Keratinocyte (primary cell): ENCODE results near the gene OSGEP. TPM values are rescaled to one million over a fixed set of nuclear protein-coding genes. Genes with fewer than 3 reads are reported as not detected.

Experiments
- DNase-seq: peaks from one replicate; pipeline ENCODE4 v3.0.0-alpha.2; 2011; ENCODE audit warnings: low read depth, missing footprints, low spot score
- FAIRE-seq: peaks from 2 replicates; lab custom pipeline; 2011; peaks lifted over from hg19 to GRCh38; lab: Jason Lieb, UNC
- H2AFZ ChIP-seq: 2 replicates; pipeline ENCODE4 v1.6.0; 2012; ENCODE audit warnings: low read length, control low read depth, inconsistent platforms; ENCODE audit not compliant: control insufficient read depth
- H3K27ac ChIP-seq: 2 replicates; pipeline ENCODE4 v1.5.1; 2011; ENCODE audit warnings: low read length; ENCODE audit not compliant: control insufficient read depth, insufficient read depth
- H3K27me3 ChIP-seq: 3 replicates; pipeline ENCODE4 v1.6.0; 2011; ENCODE audit warnings: low read length; ENCODE audit not compliant: control insufficient read depth, insufficient read depth; ENCODE audit errors: extremely low read depth
- H3K36me3 ChIP-seq, 2 experiments: 2 replicates in 1 of 2; 3 replicates in 1 of 2; pipeline ENCODE4 v1.5.1; 2011; ENCODE audit warnings: low read length in 2 of 2, mild to moderate bottlenecking in 1 of 2; ENCODE audit not compliant: control insufficient read depth in 2 of 2, insufficient read depth in 2 of 2; ENCODE audit errors: extremely low read depth in 1 of 2
- H3K4me1 ChIP-seq: 3 replicates; pipeline ENCODE4 v1.5.1; 2011; ENCODE audit warnings: low read length; ENCODE audit not compliant: control insufficient read depth, insufficient read depth; ENCODE audit errors: extremely low read depth
- H3K4me2 ChIP-seq: 3 replicates; pipeline ENCODE4 v1.6.0; 2011; ENCODE audit warnings: low read depth, low read length; ENCODE audit not compliant: control insufficient read depth, insufficient read depth; ENCODE audit errors: extremely low read depth
- H3K4me3 ChIP-seq, 3 experiments: fragments of 200-600 bp in 1 of 3; sonication (generic) in 1 of 3; 2 replicates in 2 of 3; 3 replicates in 1 of 3; pipeline ENCODE4 v1.5.1; 2011 to 2016; ENCODE audit warnings: low read length in 3 of 3, mild to moderate bottlenecking in 3 of 3, control low read depth in 2 of 3, inconsistent platforms in 1 of 3, low read depth in 1 of 3, mixed read lengths in 1 of 3, mixed run types in 1 of 3, moderate library complexity in 1 of 3; ENCODE audit not compliant: control insufficient read depth in 2 of 3, insufficient read depth in 2 of 3; ENCODE audit errors: extremely low read depth in 1 of 3
- H3K79me2 ChIP-seq: 2 replicates; pipeline ENCODE4 v1.6.0; 2012; ENCODE audit warnings: low read length; ENCODE audit not compliant: control insufficient read depth, insufficient read depth
- H3K9ac ChIP-seq: 3 replicates; pipeline ENCODE4 v1.6.0; 2011; ENCODE audit warnings: low read length; ENCODE audit not compliant: control insufficient read depth, insufficient read depth; ENCODE audit errors: extremely low read depth
- H3K9me1 ChIP-seq: 3 replicates; pipeline ENCODE4 v1.6.0; 2011; ENCODE audit warnings: low read length; ENCODE audit not compliant: control insufficient read depth, insufficient read depth; ENCODE audit errors: extremely low read depth
- H3K9me3 ChIP-seq: 2 replicates; pipeline ENCODE4 v1.5.1; 2012; ENCODE audit warnings: low read depth, low read length; ENCODE audit not compliant: control insufficient read depth
- H4K20me1 ChIP-seq: 3 replicates; pipeline ENCODE4 v1.6.0; 2011; ENCODE audit warnings: low read length; ENCODE audit not compliant: control insufficient read depth, insufficient read depth; ENCODE audit errors: extremely low read depth
- CTCF ChIP-seq, 3 experiments: IDR thresholded peaks in 1 of 3; conservative IDR thresholded peaks in 1 of 3; optimal IDR thresholded peaks in 1 of 3; 2 replicates in 2 of 3; 3 replicates in 1 of 3; pipeline versions ENCODE3 to v1.5.1; 2011; ENCODE audit warnings: low read length in 3 of 3, mild to moderate bottlenecking in 3 of 3, moderate library complexity in 2 of 3, control low read depth in 1 of 3, inconsistent platforms in 1 of 3; ENCODE audit not compliant: insufficient read depth in 2 of 3; ENCODE audit errors: extremely low read depth in 1 of 3
- EZH2 ChIP-seq: IDR thresholded peaks from one replicate; pipeline ENCODE4 v1.6.1; 2012; ENCODE audit warnings: inconsistent platforms, mild to moderate bottlenecking, low read length, moderate library complexity
- dilution Hi-C: fragments of 300-500 bp; cut with MboI; formaldehyde crosslinking; loops from one replicate; pipeline ENCODE4 v1.7.0; 2020; ENCODE audit warnings: low sequenced_read_pairs; ENCODE audit not compliant: extremely low pct_ligation_motif_present
- polyA plus RNA-seq, 5 experiments: library from polyadenylated mRNA; depleted of rRNA in 3 of 5; stranded (reverse) in 3 of 5; stranded (forward) in 1 of 5; unstranded in 1 of 5; fragments of >200 nt; gene quantifications; 1 replicate in 1 of 5; 2 replicates in 3 of 5; 3 replicates in 1 of 5; pipeline versions ENCODE4 v1.2.1 to v1.2.3, GENCODE V29; 2011 to 2012; ENCODE audit warnings: missing spikeins in 2 of 5, low read depth in 1 of 5, low replicate concordance in 1 of 5

The OSGEP gene
- polyA plus RNA-seq, 1 donor (not counting 4 experiments of a cell fraction or from before 2014, with no cell fraction given), result 34.5 TPM

- H3K36me3 ChIP-seq, result no peaks in the 10 kb centered on the region
- H3K9ac ChIP-seq, result no peak overlapping the region
- DNase-seq (no peak), FAIRE-seq (no peak)
- dilution Hi-C loops, result no loop called here
- H3K9me1 ChIP-seq, result no peaks in the 10 kb centered on the region
- peaks cover 15% of the 10 kb centered on the region for H3K4me1 ChIP-seq
- H3K4me2 ChIP-seq, result no peak overlapping the region
- H3K9me3 ChIP-seq, result no peaks in the 10 kb centered on the region
- no peak overlapping the region for H3K27ac ChIP-seq
- no peak overlapping the region for H2AFZ ChIP-seq
- H3K27me3 ChIP-seq, result no peaks in the 10 kb centered on the region
- H3K79me2 ChIP-seq, result no peaks in the 10 kb centered on the region
- no peaks in the 10 kb centered on the region for H4K20me1 ChIP-seq
- TF ChIP-seq CTCF (optimal IDR thresholded peaks at IDR 0.05 in 1 of 3, IDR thresholded peaks at IDR 0.05 in 1 of 3, conservative IDR thresholded peaks at IDR 0.05 in 1 of 3; ENCODE audit: extremely low read depth in 1 of 3, insufficient read depth in 2 of 3, low read length in 3 of 3) (no peak), EZH2 (no peak)
- no peak overlapping the region for H3K4me3 ChIP-seq
These were observed 32.2 kb upstream of the OSGEP start for GRCh38 chr14:20486684-20487395.

GRCh38 chr14:20485900-20486299 lies 31.3 kb upstream of the OSGEP start:
- no peaks in the 10 kb centered on the region for H3K27me3 ChIP-seq
- no peak overlapping the region for H3K27ac ChIP-seq
- H3K9ac ChIP-seq, result no peak overlapping the region
- dilution Hi-C loops, result no loop called here
- H3K9me3 ChIP-seq, result no peaks in the 10 kb centered on the region
- H3K4me1 ChIP-seq, result peaks cover 15% of the 10 kb centered on the region
- no peaks in the 10 kb centered on the region for H3K36me3 ChIP-seq
- TF ChIP-seq EZH2, result no peak
- no peak for TF ChIP-seq CTCF (optimal IDR thresholded peaks at IDR 0.05 in 1 of 3, IDR thresholded peaks at IDR 0.05 in 1 of 3, conservative IDR thresholded peaks at IDR 0.05 in 1 of 3; ENCODE audit: extremely low read depth in 1 of 3, insufficient read depth in 2 of 3, low read length in 3 of 3)
- H4K20me1 ChIP-seq, result no peaks in the 10 kb centered on the region
- no peak overlapping the region for H2AFZ ChIP-seq
- FAIRE-seq (no peak), DNase-seq (no peak)
- H3K4me2 ChIP-seq, result no peak overlapping the region
- no peaks in the 10 kb centered on the region for H3K79me2 ChIP-seq
- no peak overlapping the region for H3K4me3 ChIP-seq
- H3K9me1 ChIP-seq, result no peaks in the 10 kb centered on the region
